ENCODE measurements around the gene FBLN1.

Gene FBLN1

DNA sequence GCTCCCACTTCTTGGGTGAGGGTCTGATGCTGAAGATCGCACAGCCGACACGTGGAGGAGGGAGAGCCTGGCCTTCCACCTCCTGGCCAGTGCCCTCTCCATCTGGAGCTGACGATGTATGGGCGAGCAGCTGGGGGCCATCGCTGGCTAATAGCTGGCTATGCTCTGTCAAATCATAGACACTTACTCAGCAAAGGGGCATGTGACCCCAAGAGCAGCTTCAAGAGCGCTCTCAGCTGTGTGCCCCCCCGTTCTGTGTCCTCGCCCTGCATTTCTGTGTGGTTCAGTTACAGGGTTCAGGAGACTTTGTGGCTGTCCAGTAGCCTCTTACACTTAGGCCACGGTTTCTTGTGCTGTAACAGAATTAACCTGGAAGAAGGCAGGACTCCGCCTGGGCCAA is 26.4 kb downstream of the FBLN1 start:
- ATAC-seq (ENCODE audit: low read depth) (no peak), DNase-seq (ENCODE audit: low spot score) (no peak)
- H3K4me3 ChIP-seq (ENCODE audit: severe bottlenecking): no peak overlapping the region
- H3K27me3 ChIP-seq (ENCODE audit: insufficient read depth, poor library complexity, severe bottlenecking): no peaks in the 10 kb centered on the region
- H3K36me3 ChIP-seq (ENCODE audit: low read depth): peaks cover 11% of the 10 kb centered on the region
- peaks cover 13% of the 10 kb centered on the region for H3K4me1 ChIP-seq (ENCODE audit: insufficient read depth, poor library complexity, severe bottlenecking)
- H3K9me3 ChIP-seq (ENCODE audit: severe bottlenecking): no peaks in the 10 kb centered on the region
- TF ChIP-seq, protein P1, sequence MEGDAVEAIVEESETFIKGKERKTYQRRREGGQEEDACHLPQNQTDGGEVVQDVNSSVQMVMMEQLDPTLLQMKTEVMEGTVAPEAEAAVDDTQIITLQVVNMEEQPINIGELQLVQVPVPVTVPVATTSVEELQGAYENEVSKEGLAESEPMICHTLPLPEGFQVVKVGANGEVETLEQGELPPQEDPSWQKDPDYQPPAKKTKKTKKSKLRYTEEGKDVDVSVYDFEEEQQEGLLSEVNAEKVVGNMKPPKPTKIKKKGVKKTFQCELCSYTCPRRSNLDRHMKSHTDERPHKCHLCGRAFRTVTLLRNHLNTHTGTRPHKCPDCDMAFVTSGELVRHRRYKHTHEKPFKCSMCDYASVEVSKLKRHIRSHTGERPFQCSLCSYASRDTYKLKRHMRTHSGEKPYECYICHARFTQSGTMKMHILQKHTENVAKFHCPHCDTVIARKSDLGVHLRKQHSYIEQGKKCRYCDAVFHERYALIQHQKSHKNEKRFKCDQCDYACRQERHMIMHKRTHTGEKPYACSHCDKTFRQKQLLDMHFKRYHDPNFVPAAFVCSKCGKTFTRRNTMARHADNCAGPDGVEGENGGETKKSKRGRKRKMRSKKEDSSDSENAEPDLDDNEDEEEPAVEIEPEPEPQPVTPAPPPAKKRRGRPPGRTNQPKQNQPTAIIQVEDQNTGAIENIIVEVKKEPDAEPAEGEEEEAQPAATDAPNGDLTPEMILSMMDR (IDR thresholded peaks at IDR 0.05; ENCODE audit: poor library complexity, severe bottlenecking): no peak
- H3K27ac ChIP-seq (ENCODE audit: poor library complexity, severe bottlenecking): no peak overlapping the region

DNA sequence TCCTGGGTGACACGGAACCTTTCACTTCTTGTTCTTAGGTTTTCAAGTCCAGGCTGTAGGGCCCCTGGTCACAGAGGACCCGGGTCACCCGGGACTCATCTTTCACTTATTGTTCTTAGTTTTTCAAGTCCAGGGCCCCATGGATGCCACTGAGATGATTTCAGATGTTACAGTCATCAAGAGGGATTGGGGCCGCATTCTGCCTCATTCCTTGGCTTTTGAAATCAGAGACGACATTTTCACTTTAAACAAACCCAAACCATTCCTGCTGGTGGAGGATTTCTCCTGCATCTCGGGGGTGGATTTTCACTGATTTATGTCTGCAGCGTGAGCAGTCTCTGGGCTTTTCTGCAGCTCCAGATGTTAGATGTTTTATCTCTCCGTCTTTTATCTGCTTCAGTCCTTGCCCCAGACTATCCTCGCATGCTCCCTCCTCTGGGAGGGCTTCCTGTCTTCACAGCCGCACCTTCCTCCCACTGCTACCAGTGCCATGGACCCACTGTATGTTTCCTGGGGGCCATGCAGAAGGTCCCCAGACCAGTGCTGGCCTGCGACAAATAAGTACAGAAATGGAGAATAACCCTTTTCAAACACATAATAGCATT is 27.4 kb downstream of the FBLN1 start:
- H3K27ac ChIP-seq (ENCODE audit: poor library complexity, severe bottlenecking): no peak overlapping the region
- H3K4me1 ChIP-seq (ENCODE audit: insufficient read depth, poor library complexity, severe bottlenecking): peaks cover 13% of the 10 kb centered on the region
- DNase-seq (ENCODE audit: low spot score) (no peak), ATAC-seq (ENCODE audit: low read depth) (no peak)
- TF ChIP-seq, protein P1 (IDR thresholded peaks at IDR 0.05; ENCODE audit: poor library complexity, severe bottlenecking): no peak
- H3K36me3 ChIP-seq (ENCODE audit: low read depth): peaks cover 11% of the 10 kb centered on the region
- H3K4me3 ChIP-seq (ENCODE audit: severe bottlenecking): no peak overlapping the region
- no peaks in the 10 kb centered on the region for H3K9me3 ChIP-seq (ENCODE audit: severe bottlenecking)
- no peaks in the 10 kb centered on the region for H3K27me3 ChIP-seq (ENCODE audit: insufficient read depth, poor library complexity, severe bottlenecking)

DNA sequence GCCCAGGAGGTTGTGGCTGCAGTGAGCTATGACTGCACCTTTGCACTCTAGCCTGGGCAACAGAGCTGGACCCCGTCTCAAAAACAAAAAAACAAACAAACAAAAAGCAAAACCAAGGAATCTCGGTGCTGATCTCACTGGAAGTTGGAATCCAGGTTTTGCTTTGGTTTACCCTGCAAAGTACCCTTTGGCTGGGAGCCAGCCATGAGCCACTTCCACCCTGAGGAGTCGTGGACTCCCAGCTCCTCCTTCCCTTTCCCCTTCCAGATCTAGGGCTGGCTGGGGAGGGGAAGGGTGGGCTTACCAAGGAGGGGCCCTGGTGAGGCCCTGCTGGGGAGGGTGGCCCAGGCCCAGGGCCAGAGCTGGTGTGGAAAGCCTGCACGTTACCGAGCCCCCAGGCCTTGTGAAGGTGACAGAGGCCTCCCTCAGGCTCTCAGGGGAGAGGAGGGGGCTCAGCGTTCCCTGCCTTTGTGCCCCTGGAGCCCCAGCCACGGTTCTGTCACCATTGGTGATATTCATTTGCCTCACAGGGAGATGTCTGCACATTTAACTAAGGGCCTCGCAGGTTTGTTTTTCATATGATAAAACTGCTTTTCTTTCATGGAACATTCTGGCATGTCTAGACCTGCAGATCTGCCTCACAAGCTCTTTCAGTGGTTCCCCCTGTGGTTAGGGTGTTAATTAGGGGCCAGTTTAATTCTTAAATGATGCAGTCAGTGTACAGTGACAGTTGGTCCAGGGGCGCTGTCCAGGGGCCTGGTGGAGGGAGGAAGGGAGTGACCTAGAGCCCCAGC is 29.0 kb downstream of the FBLN1 start:
- DNase-seq (ENCODE audit: low spot score) (no peak), ATAC-seq (ENCODE audit: low read depth) (peak; percentile 46; the same call in 2 of the 3 replicates)
- no peaks in the 10 kb centered on the region for H3K9me3 ChIP-seq (ENCODE audit: severe bottlenecking)
- H3K36me3 ChIP-seq (ENCODE audit: low read depth): peaks cover 21% of the 10 kb centered on the region
- H3K27me3 ChIP-seq (ENCODE audit: insufficient read depth, poor library complexity, severe bottlenecking): no peaks in the 10 kb centered on the region
- peak overlapping the region; percentile 46 for H3K27ac ChIP-seq (ENCODE audit: poor library complexity, severe bottlenecking)
- no peak overlapping the region for H3K4me3 ChIP-seq (ENCODE audit: severe bottlenecking)
- peaks cover 13% of the 10 kb centered on the region for H3K4me1 ChIP-seq (ENCODE audit: insufficient read depth, poor library complexity, severe bottlenecking)
- TF ChIP-seq, protein P1 (IDR thresholded peaks at IDR 0.05; ENCODE audit: poor library complexity, severe bottlenecking): no peak

DNA sequence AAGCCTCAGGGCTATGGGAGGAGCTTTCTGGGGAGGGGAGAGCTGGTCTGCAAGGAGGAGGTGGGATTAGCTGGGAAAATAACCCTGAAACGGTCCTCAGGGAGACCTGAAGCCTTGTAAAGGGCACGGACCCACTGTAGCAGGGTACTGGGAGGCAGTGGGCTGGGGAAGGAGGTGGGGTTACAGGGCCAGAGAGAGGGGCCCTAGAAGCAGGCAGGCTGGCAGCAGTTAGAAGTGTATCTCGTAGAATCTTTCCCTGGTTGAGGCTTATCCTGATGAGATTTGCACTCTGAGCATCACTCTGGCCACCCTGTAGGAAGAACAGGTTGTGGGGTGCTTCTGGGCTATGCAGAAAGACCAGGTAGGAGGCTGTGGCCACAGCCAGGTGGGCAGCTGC is 29.6 kb downstream of the FBLN1 start:
- no peak; the same call in 2 of the 3 replicates for ATAC-seq (ENCODE audit: low read depth)
- TF ChIP-seq, protein P1 (IDR thresholded peaks at IDR 0.05; ENCODE audit: poor library complexity, severe bottlenecking): no peak
- no peaks in the 10 kb centered on the region for H3K9me3 ChIP-seq (ENCODE audit: severe bottlenecking)
- H3K27me3 ChIP-seq (ENCODE audit: insufficient read depth, poor library complexity, severe bottlenecking): no peaks in the 10 kb centered on the region
- no peak overlapping the region for H3K4me3 ChIP-seq (ENCODE audit: severe bottlenecking)
- peaks cover 21% of the 10 kb centered on the region for H3K36me3 ChIP-seq (ENCODE audit: low read depth)
- no peak for DNase-seq (ENCODE audit: low spot score)
- peaks cover 18% of the 10 kb centered on the region for H3K4me1 ChIP-seq (ENCODE audit: insufficient read depth, poor library complexity, severe bottlenecking)
- H3K27ac ChIP-seq (ENCODE audit: poor library complexity, severe bottlenecking): peak overlapping the region; percentile 46

DNA sequence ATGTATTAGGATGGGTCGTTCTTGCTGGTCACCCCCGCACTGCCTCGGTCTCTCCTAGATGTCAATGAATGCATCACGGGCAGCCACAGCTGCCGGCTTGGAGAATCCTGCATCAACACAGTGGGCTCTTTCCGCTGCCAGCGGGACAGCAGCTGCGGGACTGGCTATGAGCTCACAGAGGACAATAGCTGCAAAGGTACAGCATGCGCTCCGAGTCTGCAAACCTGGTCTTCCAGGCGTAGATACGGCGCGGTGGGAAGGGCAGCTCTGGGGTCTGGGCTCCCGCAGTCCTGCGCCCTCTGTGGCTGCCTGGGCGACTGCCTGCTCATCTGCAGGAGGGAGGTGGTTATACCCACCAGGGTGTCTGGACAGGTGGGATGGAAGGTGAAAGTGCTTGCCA is 31.0 kb downstream of the FBLN1 start:
- no peak for DNase-seq (ENCODE audit: low spot score)
- Histone ChIP-seq H3K4me3 (ENCODE audit: severe bottlenecking) (no peak overlapping the region), H3K27ac (ENCODE audit: poor library complexity, severe bottlenecking) (no peak overlapping the region), H3K4me1 (ENCODE audit: insufficient read depth, poor library complexity, severe bottlenecking) (peaks cover 29% of the 10 kb centered on the region), H3K27me3 (ENCODE audit: insufficient read depth, poor library complexity, severe bottlenecking) (no peaks in the 10 kb centered on the region), H3K36me3 (ENCODE audit: low read depth) (peaks cover 21% of the 10 kb centered on the region), H3K9me3 (ENCODE audit: severe bottlenecking) (no peaks in the 10 kb centered on the region)
- TF ChIP-seq, protein P1 (IDR thresholded peaks at IDR 0.05; ENCODE audit: poor library complexity, severe bottlenecking): no peak
- no peak for ATAC-seq (ENCODE audit: low read depth)
